Heart left ventricle (tissue), 13 donors: ENCODE measurements around the gene MEF2B.

ENCODE experiments used
- CTCF ChIP-seq, 12 donors: fragments of 200-600 bp; sonication (generic) in 4 of 12; IDR thresholded peaks; one replicate each; pipeline versions ENCODE4 v1.5.0 to v1.8.0; 2018 to 2022; ENCODE audit warnings: antibody characterized with exemption in 12 of 12, mild to moderate bottlenecking in 5 of 12
- POLR2A ChIP-seq, 2 donors: fragments of 450-650 bp; IDR thresholded peaks; one replicate each; pipeline ENCODE4 v1.6.1; 2017; ENCODE audit warnings: antibody characterized with exemption in 2 of 2, mild to moderate bottlenecking in 2 of 2, moderate library complexity in 2 of 2
- donor health status: ischemic (EF 13 %, LVEDD 7.1; RV severe dilation, severe dysfunction).
- donor health status: DM: no; HTN: yes; CAD: no.
- donor health status: DM: no; HTN: no; CAD: no.
- donor health status: ischemic (EF 25% LVEDD 6.9; RV normal size, moderate dysfunction).
- donor health status: ischemic (EF 25% LVEDD 5.7; RV mildly dilated, moderate dysfunction).
- donor health status: ischemic (EF 35%, LVEDD 5.7; RV mildly dilated, moderate dysfunction).
- donor health status: nonischemic (EF 11% LVEDD 7.7; RV severe dilation, severe dysfunction).
- donor health status: DM: yes; HTN: yes; CAD: no.
- donor health status: PGD.
- donor health status: ischemic (EF 29% LVEDD 5.4; RV normal size, mild dysfunction).
- donor health status: nonischemic (EF 23%, LVEDD 6.1; RV moderate dilation, normal function).

GRCh38 chr19:19211499-19212420, 41.7 kb upstream of the MEF2B start, which contains the start of gene NCAN:
- TF ChIP-seq POLR2A (IDR thresholded peaks at IDR 0.05) (no peak), CTCF (IDR thresholded peaks at IDR 0.05) (no peak)
